CD1c-positive myeloid dendritic cell (primary cell): ENCODE results near the gene MED13L.
"Not testable (repeated sequence)": the region's sequence is repeated elsewhere in the genome, so short reads cannot be mapped to it uniquely, and the experiment has no call there.

Source experiments
- DNase-seq: peaks from one replicate; pipeline ENCODE4 v3.0.0-alpha.2; 2016; ENCODE audit errors: extremely low spot score

Gene MED13L

GRCh38 chr12:116153113-116153512, 124.4 kb downstream of the MED13L start:
- no peak for DNase-seq

- DNase-seq, result no peak
These were observed 125.2 kb downstream of the MED13L start for GRCh38 chr12:116152268-116152667.

GRCh38 chr12:116150452-116150851, 127.0 kb downstream of the MED13L start:
- DNase-seq, result no peak

GRCh38 chr12:116150001-116150400, 127.5 kb downstream of the MED13L start:
- DNase-seq, result no peak

GRCh38 chr12:116148844-116149243, 128.6 kb downstream of the MED13L start:
- DNase-seq, result no peak

GRCh38 chr12:116146386-116146785, 131.1 kb downstream of the MED13L start:
- no peak for DNase-seq

- no peak for DNase-seq
These were observed 132.0 kb downstream of the MED13L start for GRCh38 chr12:116145451-116145850.

- no peak for DNase-seq
These were observed 133.1 kb downstream of the MED13L start for GRCh38 chr12:116144384-116144783.

GRCh38 chr12:116143909-116144308, 133.6 kb downstream of the MED13L start:
- peak; percentile 37 for DNase-seq

GRCh38 chr12:116142936-116143898, 134.3 kb downstream of the MED13L start:
- DNase-seq, result peak; percentile 73

- DNase-seq, result no peak
These were observed 135.7 kb downstream of the MED13L start for GRCh38 chr12:116141833-116142162.

- DNase-seq, result no peak
These were observed 136.2 kb downstream of the MED13L start for GRCh38 chr12:116141110-116141832.

GRCh38 chr12:116140529-116140928, 137.0 kb downstream of the MED13L start:
- DNase-seq, result no peak

- DNase-seq, result no peak
These were observed 138.7 kb downstream of the MED13L start for GRCh38 chr12:116138781-116139180.

- DNase-seq, result peak; percentile 29
These were observed 139.1 kb downstream of the MED13L start for GRCh38 chr12:116138364-116138763.

GRCh38 chr12:116137318-116137717, 140.2 kb downstream of the MED13L start:
- DNase-seq, result no peak

- no peak for DNase-seq
These were observed 141.2 kb downstream of the MED13L start for GRCh38 chr12:116136340-116136739.

- peak; percentile 16 for DNase-seq
These were observed 142.1 kb downstream of the MED13L start for GRCh38 chr12:116135209-116135930.

- DNase-seq, result no peak
These were observed 143.8 kb downstream of the MED13L start for GRCh38 chr12:116133636-116134214.

- DNase-seq, result peak; percentile 36
These were observed 144.3 kb downstream of the MED13L start for GRCh38 chr12:116133149-116133548.

- DNase-seq, result not testable (repeated sequence)
These were observed 145.5 kb downstream of the MED13L start for GRCh38 chr12:116131987-116132386.

GRCh38 chr12:116131176-116131575, 146.3 kb downstream of the MED13L start:
- DNase-seq, result no peak
